Loucy (cell line): ENCODE measurements around the gene SORCS2.

Source experiments
- EZH2phosphoT487 ChIP-seq: fragments of 200-600 bp; IDR thresholded peaks from 2 replicates; pipeline ENCODE4 v1.6.1; 2018; ENCODE audit warnings: antibody characterized with exemption, mild to moderate bottlenecking, moderate library complexity, borderline replicate concordance
- TF ChIP-seq, protein P1 (sequence below): fragments of 200-600 bp; sonication (generic); conservative IDR thresholded peaks from 2 replicates; pipeline ENCODE4 v1.5.1; 2014; ENCODE audit warnings: mild to moderate bottlenecking, antibody characterized with exemption, low read length

GRCh38 chr4:7463566-7464258 lies 271.4 kb downstream of the SORCS2 start:
- TF ChIP-seq, protein P1, sequence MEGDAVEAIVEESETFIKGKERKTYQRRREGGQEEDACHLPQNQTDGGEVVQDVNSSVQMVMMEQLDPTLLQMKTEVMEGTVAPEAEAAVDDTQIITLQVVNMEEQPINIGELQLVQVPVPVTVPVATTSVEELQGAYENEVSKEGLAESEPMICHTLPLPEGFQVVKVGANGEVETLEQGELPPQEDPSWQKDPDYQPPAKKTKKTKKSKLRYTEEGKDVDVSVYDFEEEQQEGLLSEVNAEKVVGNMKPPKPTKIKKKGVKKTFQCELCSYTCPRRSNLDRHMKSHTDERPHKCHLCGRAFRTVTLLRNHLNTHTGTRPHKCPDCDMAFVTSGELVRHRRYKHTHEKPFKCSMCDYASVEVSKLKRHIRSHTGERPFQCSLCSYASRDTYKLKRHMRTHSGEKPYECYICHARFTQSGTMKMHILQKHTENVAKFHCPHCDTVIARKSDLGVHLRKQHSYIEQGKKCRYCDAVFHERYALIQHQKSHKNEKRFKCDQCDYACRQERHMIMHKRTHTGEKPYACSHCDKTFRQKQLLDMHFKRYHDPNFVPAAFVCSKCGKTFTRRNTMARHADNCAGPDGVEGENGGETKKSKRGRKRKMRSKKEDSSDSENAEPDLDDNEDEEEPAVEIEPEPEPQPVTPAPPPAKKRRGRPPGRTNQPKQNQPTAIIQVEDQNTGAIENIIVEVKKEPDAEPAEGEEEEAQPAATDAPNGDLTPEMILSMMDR, result no peak
- no peak for TF ChIP-seq EZH2phosphoT487
